ENCODE data around the gene HNRNPM. TPM values are rescaled to one million over a fixed set of nuclear protein-coding genes. Genes with fewer than 3 reads are reported as not detected.
A peak's percentile ranks its signal among the peaks of the same experiment; 100 is the strongest.

HNRNPM gene
- total RNA-seq, 1 experiment from 2014 or later = 298 TPM

DNA sequence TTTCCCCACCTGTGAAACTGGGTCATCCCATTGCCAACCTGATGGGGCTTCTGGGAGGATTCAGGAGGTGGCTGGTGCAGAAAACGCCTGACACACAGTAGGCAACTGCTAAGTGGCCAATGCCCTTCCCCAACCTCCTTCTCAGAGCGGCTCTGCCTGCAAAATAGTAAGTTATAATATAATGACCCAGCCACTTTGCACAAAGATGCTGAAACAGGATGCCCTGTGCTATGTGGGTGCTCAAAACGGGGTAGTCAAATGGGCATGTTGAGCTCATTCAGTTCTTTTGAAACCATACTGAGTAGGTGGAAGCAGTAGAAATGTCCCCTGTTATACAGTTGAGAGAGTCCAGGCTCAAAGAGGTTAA is 31.2 kb upstream of the HNRNPM start:
- no peak for DNase-seq (ENCODE audit: low read depth, low spot score)
- Histone ChIP-seq H3K79me2 (ENCODE audit: insufficient read depth, low read length) (no peaks in the 10 kb centered on the region), H2AFZ (ENCODE audit: low read depth, low read length, poor library complexity, severe bottlenecking) (no peak overlapping the region), H3K9me3 (ENCODE audit: control insufficient read depth in 1 of 2, insufficient read depth in 1 of 2, low read depth in 1 of 2, low read length in 2 of 2) (no peaks in the 10 kb centered on the region), H3K4me1 (ENCODE audit: control insufficient read depth in 1 of 2, insufficient read depth in 2 of 2, low read length in 2 of 2) (peaks cover 29 to 30% of the 10 kb centered on the region in 2 experiments), H3K27me3 (ENCODE audit: insufficient read depth, low read length) (no peaks in the 10 kb centered on the region), H3K4me3 (replicated peaks in 1 of 2; ENCODE audit: low read depth in 1 of 2, low read length in 2 of 2) (peak overlapping the region; percentile 66 to 67), H3K4me2 (ENCODE audit: low read length) (peak overlapping the region; percentile 92), H3K9ac (ENCODE audit: low read length) (peak overlapping the region; percentile 60), H4K20me1 (ENCODE audit: insufficient read depth) (no peaks in the 10 kb centered on the region), H3K36me3 (ENCODE audit: control insufficient read depth in 1 of 2, insufficient read depth in 2 of 2, low read length in 2 of 2) (no peaks in the 10 kb centered on the region), H3K27ac (ENCODE audit: low read depth, low read length) (peak overlapping the region; percentile 57; the same call in 1 of the 2 replicates), H3K9me2 (ENCODE audit: insufficient read depth) (no peaks in the 10 kb centered on the region)
- no TSS peak for BruUV-seq (replicated peaks)
- ATAC-seq = no peak
- ChIA-PET CTCF (interaction anchor here (0.6 to 1.9 kb wide), 13 partner anchors 10 to 168 kb away, joined by 3 to 21 read pairs (median 3); partner anchors contain the start of genes HNRNPM, RAB11B and ZNF414), RAD21 (ENCODE audit: low non-redundant PET in 1 of 2, low total read pairs in 2 of 2, uncharacterized antibody in 2 of 2, unreplicated experiment in 2 of 2) (interaction anchor here (0.6 to 1.6 kb wide), 5 partner anchors 58 to 167 kb away, joined by 3 to 6 read pairs (median 3); partner anchors contain the start of gene ZNF414 (in 2 of the 2)), POLR2A (interaction anchor here (0.7 to 3.1 kb wide), 6 partner anchors 10 to 173 kb away, joined by 3 to 20 read pairs (median 8); partner anchors contain the start of genes RAB11B and ZNF414)
- intact Hi-C loops (cut with micrococcal nuclease) = loop anchor here (5.0 to 10.0 kb wide), 2 partner anchors 61 to 101 kb away; partner anchors contain the start of gene ZNF414
- TF ChIP-seq RAD21 (IDR thresholded peaks at IDR 0.05; ENCODE audit: low read depth) (no peak), SIN3A (IDR thresholded peaks at IDR 0.05; ENCODE audit: low read depth) (no peak), POLR2A (IDR thresholded peaks at IDR 0.05; ENCODE audit: borderline replicate concordance, extremely low read depth, insufficient read depth, insufficient read length) (no peak)

DNA sequence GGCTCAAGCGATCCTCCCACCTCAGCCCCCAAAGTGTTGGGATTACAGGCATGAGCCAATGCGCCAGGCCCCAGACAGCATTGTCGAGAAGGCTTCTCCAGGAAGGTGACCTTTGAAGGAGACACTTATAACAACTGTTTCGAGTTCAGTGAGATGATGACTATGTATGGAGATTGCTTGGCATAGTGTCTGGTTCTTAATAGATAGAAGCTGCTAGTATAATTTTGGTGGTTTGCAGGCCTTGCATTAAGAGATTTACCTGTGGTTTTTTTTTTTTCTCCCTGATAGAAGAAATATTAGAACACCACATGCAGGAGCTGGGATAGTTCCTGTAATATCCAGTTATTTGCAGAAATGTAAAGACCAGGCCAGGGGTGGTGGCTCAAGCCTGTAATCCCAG is 28.0 kb upstream of the HNRNPM start:
- TF ChIP-seq, protein P1, sequence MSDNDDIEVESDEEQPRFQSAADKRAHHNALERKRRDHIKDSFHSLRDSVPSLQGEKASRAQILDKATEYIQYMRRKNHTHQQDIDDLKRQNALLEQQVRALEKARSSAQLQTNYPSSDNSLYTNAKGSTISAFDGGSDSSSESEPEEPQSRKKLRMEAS (IDR thresholded peaks at IDR 0.05) = no peak
- TF ChIP-seq, protein P2, sequence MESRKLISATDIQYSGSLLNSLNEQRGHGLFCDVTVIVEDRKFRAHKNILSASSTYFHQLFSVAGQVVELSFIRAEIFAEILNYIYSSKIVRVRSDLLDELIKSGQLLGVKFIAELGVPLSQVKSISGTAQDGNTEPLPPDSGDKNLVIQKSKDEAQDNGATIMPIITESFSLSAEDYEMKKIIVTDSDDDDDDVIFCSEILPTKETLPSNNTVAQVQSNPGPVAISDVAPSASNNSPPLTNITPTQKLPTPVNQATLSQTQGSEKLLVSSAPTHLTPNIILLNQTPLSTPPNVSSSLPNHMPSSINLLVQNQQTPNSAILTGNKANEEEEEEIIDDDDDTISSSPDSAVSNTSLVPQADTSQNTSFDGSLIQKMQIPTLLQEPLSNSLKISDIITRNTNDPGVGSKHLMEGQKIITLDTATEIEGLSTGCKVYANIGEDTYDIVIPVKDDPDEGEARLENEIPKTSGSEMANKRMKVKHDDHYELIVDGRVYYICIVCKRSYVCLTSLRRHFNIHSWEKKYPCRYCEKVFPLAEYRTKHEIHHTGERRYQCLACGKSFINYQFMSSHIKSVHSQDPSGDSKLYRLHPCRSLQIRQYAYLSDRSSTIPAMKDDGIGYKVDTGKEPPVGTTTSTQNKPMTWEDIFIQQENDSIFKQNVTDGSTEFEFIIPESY (IDR thresholded peaks at IDR 0.05; ENCODE audit: extremely low read depth, insufficient replicate concordance, low read length) = no peak
- TF ChIP-seq POLR2AphosphoS5 (IDR thresholded peaks at IDR 0.05; ENCODE audit: low read depth, low read length) (no peak), CEBPB (IDR thresholded peaks at IDR 0.05; ENCODE audit: low read depth) (no peak), RAD21 (IDR thresholded peaks at IDR 0.05; ENCODE audit: low read depth) (no peak), EZH2 (IDR thresholded peaks at IDR 0.05) (no peak), ELF1 (IDR thresholded peaks at IDR 0.05; ENCODE audit: borderline replicate concordance, low read depth) (no peak), SIN3A (IDR thresholded peaks at IDR 0.05; ENCODE audit: low read depth) (no peak), FOSL1 (IDR thresholded peaks at IDR 0.05; ENCODE audit: low read depth) (no peak), SRF (IDR thresholded peaks at IDR 0.05; ENCODE audit: low read depth) (no peak), POLR2A (IDR thresholded peaks at IDR 0.05; ENCODE audit: borderline replicate concordance, extremely low read depth, insufficient read depth, insufficient read length) (no peak), CBX3 (IDR thresholded peaks at IDR 0.05; ENCODE audit: low read depth) (no peak)
- TF ChIP-seq, protein P3, sequence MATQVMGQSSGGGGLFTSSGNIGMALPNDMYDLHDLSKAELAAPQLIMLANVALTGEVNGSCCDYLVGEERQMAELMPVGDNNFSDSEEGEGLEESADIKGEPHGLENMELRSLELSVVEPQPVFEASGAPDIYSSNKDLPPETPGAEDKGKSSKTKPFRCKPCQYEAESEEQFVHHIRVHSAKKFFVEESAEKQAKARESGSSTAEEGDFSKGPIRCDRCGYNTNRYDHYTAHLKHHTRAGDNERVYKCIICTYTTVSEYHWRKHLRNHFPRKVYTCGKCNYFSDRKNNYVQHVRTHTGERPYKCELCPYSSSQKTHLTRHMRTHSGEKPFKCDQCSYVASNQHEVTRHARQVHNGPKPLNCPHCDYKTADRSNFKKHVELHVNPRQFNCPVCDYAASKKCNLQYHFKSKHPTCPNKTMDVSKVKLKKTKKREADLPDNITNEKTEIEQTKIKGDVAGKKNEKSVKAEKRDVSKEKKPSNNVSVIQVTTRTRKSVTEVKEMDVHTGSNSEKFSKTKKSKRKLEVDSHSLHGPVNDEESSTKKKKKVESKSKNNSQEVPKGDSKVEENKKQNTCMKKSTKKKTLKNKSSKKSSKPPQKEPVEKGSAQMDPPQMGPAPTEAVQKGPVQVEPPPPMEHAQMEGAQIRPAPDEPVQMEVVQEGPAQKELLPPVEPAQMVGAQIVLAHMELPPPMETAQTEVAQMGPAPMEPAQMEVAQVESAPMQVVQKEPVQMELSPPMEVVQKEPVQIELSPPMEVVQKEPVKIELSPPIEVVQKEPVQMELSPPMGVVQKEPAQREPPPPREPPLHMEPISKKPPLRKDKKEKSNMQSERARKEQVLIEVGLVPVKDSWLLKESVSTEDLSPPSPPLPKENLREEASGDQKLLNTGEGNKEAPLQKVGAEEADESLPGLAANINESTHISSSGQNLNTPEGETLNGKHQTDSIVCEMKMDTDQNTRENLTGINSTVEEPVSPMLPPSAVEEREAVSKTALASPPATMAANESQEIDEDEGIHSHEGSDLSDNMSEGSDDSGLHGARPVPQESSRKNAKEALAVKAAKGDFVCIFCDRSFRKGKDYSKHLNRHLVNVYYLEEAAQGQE (IDR thresholded peaks at IDR 0.05; ENCODE audit: low read depth) = no peak
- ChIA-PET POLR2A (no interaction called here), RAD21 (ENCODE audit: low non-redundant PET in 1 of 2, low total read pairs in 2 of 2, uncharacterized antibody in 2 of 2, unreplicated experiment in 2 of 2) (no interaction called here), CTCF (interaction anchor here (1.0 kb wide), 1 partner anchor 162 kb away, joined by 3 read pairs; no protein-coding TSS in a partner anchor)
- intact Hi-C loops (cut with micrococcal nuclease) = loop anchor here (10.0 kb wide), 1 partner anchor 98 kb away; the partner anchor contains the start of gene ZNF414
- no TSS peak for BruUV-seq (replicated peaks)
- no peaks in the 10 kb centered on the region for H4K20me1 ChIP-seq (ENCODE audit: insufficient read depth)
- no peaks in the 10 kb centered on the region for H3K27me3 ChIP-seq (ENCODE audit: insufficient read depth, low read length)
- no peaks in the 10 kb centered on the region for H3K9me2 ChIP-seq (ENCODE audit: insufficient read depth)
- no peaks in the 10 kb centered on the region for H3K36me3 ChIP-seq (ENCODE audit: control insufficient read depth in 1 of 2, insufficient read depth in 2 of 2, low read length in 2 of 2)
- no peak overlapping the region for H3K9ac ChIP-seq (ENCODE audit: low read length)
- H3K27ac ChIP-seq (ENCODE audit: low read depth, low read length) = no peak overlapping the region
- H3K4me2 ChIP-seq (ENCODE audit: low read length) = no peak overlapping the region
- no peak overlapping the region for H2AFZ ChIP-seq (ENCODE audit: low read depth, low read length, poor library complexity, severe bottlenecking)
- peaks cover 27 to 30% of the 10 kb centered on the region in 2 experiments for H3K4me1 ChIP-seq (ENCODE audit: control insufficient read depth in 1 of 2, insufficient read depth in 2 of 2, low read length in 2 of 2)
- H3K9me3 ChIP-seq (ENCODE audit: control insufficient read depth in 1 of 2, insufficient read depth in 1 of 2, low read depth in 1 of 2, low read length in 2 of 2) = no peaks in the 10 kb centered on the region
- H3K79me2 ChIP-seq (ENCODE audit: insufficient read depth, low read length) = no peaks in the 10 kb centered on the region
- no peak overlapping the region for H3K4me3 ChIP-seq (replicated peaks in 1 of 2; ENCODE audit: low read depth in 1 of 2, low read length in 2 of 2)
- DNase-seq (ENCODE audit: low read depth, low spot score) (no peak), ATAC-seq (no peak)

Measured in HCT116 (cell line).